Measurements from ENCODE around the gene DPF1.

Gene DPF1

DNA sequence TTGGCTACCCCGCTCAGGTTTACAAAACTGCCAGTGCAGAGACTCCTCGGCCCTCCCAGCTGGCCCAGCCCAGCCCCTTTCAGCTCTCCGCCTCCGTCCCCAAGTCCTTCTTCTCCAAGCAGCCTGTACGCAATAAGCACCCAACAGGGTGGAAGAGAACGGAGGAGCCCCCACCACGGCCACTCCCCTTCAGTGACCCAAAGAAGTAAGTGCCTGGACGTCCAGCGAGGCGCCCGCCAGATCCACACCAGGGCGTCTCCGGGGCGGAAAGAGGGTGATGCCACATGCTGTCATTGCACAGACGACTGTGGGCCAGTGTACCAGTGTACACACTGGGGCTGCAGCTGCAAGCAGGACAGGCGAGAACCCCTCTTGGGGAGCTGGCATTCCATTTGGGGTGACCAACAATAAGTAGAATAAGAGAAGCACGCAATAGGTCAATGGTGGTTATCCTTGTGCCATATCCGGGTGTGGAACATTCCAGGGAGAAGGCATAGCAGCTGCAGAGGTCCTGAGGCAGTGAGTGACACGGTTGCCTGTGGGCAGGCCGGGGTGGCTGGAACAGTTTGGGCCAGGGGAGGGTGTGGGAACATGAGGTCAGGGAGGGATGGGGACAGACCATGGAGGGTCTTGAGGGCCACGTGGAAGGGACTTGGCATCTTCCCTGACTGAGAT, 41.3 kb downstream of the DPF1 start:
- no peak overlapping the region for H3K4me3 ChIP-seq (ENCODE audit: low read length)
- TF ChIP-seq CTCF (conservative IDR thresholded peaks at IDR 0.05; ENCODE audit: low read depth, low read length) = no peak
- DNase-seq (ENCODE audit: low read depth) = no peak

DNA sequence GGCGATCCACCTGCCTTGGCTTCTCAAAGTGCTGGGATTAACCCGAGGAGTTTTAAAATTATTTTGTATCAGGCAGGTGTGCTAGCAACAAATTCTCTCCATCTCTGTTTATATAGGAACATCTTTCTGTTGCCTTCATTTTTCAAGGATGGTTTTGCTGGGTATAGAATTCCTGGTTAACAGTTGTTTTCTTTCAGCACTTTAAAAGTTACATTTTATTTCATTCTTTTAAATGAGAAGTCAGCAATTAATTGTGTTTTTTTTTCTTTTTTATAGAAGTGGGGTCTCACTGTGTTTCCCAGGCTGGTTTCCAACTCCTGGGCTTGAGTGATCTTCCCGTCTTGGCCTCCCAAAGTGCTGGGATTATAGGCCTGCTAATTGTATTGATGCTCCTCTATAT, 44.0 kb downstream of the DPF1 start:
- no peak overlapping the region for H3K4me3 ChIP-seq (ENCODE audit: low read length)
- no peak for DNase-seq (ENCODE audit: low read depth)
- no peak for TF ChIP-seq CTCF (conservative IDR thresholded peaks at IDR 0.05; ENCODE audit: low read depth, low read length)

GRCh38 chr19:38175422-38175821, 48.6 kb downstream of the DPF1 start:
- no peak overlapping the region for H3K4me3 ChIP-seq (ENCODE audit: low read length)
- no peak for TF ChIP-seq CTCF (conservative IDR thresholded peaks at IDR 0.05; ENCODE audit: low read depth, low read length)
- DNase-seq (ENCODE audit: low read depth) = no peak

DNA sequence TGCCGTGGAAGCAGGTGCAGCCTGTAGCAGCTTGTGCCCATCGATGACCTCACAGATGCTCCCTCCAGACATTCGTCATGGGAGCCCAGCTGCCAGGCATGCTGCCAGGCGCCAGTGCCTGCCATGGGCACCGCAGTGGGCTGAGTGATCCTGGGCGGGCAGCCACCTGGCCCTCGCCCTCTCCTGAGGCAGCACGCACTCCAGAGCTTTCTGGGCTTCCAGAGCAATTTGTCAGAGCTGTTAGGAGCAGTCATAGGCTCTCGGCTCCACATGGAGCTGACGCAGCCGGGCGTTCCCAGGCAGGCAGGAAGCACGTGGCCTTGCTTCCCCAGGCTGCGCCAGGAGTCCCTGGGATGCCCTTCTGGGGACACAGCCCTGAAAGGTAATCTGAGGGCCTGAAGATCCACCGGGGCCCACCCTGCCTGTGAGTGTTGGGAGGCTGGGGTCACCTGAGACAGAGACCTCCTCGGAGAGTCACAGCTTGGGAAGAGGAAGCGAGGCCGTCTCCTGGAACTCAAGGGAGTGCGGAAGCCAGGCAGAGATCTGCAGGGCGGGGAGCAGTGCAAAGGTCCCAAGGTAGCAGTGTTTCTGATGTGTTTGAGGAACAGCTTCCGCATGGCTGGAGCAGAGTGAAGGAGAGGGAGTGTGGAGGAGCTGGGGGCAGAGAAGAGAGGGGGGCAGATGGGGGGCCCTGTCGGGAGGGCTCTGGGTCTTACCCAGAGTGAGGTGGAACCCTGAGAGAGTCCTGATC, 50.6 kb downstream of the DPF1 start:
- TF ChIP-seq CTCF (conservative IDR thresholded peaks at IDR 0.05; ENCODE audit: low read depth, low read length) = no peak
- no peak for DNase-seq (ENCODE audit: low read depth)
- no peak overlapping the region for H3K4me3 ChIP-seq (ENCODE audit: low read length)

GRCh38 chr19:38172001-38172400, 52.0 kb downstream of the DPF1 start:
- no peak overlapping the region for H3K4me3 ChIP-seq (ENCODE audit: low read length)
- no peak for TF ChIP-seq CTCF (conservative IDR thresholded peaks at IDR 0.05; ENCODE audit: low read depth, low read length)
- no peak for DNase-seq (ENCODE audit: low read depth)

GRCh38 chr19:38170334-38170733, 53.7 kb downstream of the DPF1 start:
- no peak for TF ChIP-seq CTCF (conservative IDR thresholded peaks at IDR 0.05; ENCODE audit: low read depth, low read length)
- no peak for DNase-seq (ENCODE audit: low read depth)
- H3K4me3 ChIP-seq (ENCODE audit: low read length) = no peak overlapping the region

DNA sequence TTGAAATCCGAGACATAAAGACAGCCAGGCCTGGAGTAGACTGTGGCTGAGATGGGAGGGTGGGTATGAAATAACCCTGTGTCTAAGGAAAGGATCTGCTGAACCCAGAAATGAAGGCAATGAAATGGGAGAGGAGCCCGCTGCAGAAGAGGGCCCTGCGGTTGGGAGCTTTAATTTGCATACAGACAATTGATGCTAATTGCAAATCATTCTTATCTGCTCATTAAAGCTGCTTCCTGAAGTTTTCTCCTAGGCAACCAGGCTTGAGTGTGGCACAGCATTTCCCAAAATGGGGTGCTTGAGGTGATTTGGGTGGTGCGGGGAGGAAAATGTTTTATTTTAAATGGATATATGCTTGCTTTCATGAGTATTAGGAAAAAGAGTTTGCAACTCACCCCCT, 55.4 kb downstream of the DPF1 start:
- H3K4me3 ChIP-seq (ENCODE audit: low read length) = no peak overlapping the region
- TF ChIP-seq CTCF (conservative IDR thresholded peaks at IDR 0.05; ENCODE audit: low read depth, low read length) = no peak
- no peak for DNase-seq (ENCODE audit: low read depth)

Data from retinal pigment epithelial cell (primary cell).